Measurements from ENCODE around the gene ITGA7.

Gene ITGA7

GRCh38 chr12:55734595-55734994 lies 26.9 kb upstream of the ITGA7 start:
- DNase-seq = no peak

- no peak for DNase-seq
These were observed 26.2 kb upstream of the ITGA7 start for GRCh38 chr12:55733858-55734257.

GRCh38 chr12:55733021-55733555 lies 25.4 kb upstream of the ITGA7 start:
- no peak for DNase-seq

GRCh38 chr12:55732288-55732687 lies 24.6 kb upstream of the ITGA7 start:
- DNase-seq = no peak

GRCh38 chr12:55729819-55730818 lies 22.4 kb upstream of the ITGA7 start:
- no peak for DNase-seq

DNA sequence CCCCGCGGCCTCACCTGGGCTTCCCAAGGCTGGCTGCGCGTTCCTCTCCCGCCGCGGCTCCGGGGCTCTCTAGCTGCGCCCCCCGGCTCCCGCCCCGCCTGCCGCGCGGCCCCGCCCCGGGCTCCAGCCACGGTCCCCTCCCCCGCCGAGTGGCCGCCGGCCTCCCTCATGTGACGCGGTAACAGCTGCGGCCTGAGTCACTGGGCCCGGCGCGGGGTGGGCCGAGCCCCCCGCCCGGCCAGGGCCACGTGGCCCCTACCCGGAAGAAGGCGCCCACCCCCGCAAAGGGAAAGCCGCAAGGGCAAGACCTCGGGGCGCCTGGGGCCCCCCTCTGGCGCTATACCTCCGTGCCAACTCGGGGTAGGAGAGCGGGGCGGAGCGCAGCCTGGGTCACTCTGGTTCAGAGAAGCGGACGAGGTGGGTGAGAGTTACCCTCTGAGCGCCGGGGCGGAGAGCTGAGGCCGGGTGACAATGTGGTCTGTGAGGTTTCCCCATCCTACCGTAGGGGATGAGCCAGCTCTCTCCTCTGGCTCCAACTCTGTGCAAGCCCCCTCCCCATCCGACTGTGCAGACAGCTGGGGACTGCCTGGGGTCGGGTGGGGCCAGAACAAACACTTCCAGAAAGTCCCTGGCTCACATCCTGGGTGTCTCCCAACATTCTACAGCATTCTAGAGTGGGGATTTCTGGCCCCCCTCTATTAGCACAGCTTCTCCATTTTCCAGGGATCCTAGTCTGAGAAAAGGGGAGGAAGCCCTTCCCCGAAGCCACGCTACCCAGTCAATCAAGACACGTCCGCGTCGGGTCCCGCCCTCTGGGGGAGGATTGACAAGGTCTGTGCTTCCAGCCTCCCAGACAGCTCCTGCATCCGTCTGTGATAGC lies 21.5 kb upstream of the ITGA7 start, which contains the start of gene CD63:
TSS of gene CD63 (minus strand) at position 71 of the 880 bp plus-strand sequence. CDS start 668 bp downstream, outside the sequence.
- DNase-seq = peak; percentile 78 to 79

DNA sequence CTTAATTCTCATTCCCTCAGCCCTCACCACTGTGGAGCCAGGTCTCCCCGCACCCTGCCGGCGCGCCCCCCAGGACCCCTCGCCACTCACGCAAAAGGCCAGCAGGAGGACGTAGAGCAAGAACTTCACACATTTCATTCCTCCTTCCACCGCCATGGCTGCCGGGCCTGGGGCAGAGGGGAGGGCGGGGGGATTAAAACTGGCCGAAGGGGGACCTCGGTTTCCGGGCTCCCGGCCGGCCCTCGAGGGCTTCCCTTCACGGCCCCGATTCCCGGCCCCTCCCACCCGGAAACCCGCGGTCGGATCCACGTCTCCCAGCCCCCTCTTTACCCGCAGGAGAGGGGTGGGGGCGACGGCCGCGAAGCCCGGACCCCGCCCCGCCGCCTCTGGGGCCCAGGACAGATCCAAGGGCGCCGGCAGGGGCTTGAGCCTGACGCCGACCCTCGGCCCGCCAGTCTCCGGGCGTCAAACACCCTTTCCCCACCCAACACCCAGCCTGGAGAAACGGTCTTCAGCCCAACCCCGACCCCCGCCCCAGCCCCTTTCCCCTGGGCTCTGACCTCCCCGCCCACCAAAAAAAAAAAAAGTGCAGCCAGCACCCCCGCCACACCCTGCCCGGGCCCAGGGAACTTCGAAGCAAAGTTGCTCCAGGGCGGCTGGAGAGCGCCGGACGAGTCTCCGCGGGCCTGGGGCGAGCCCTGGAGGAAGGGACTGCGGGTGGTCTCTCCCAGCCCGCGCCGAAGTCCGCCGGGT lies 20.7 kb upstream of the ITGA7 start:
- DNase-seq = no peak

GRCh38 chr12:55727643-55728185 lies 20.0 kb upstream of the ITGA7 start:
- DNase-seq = no peak

- no peak for DNase-seq
These were observed 19.3 kb upstream of the ITGA7 start for GRCh38 chr12:55726971-55727370.

- no peak for DNase-seq
These were observed 17.9 kb upstream of the ITGA7 start for GRCh38 chr12:55725556-55725955.

DNA sequence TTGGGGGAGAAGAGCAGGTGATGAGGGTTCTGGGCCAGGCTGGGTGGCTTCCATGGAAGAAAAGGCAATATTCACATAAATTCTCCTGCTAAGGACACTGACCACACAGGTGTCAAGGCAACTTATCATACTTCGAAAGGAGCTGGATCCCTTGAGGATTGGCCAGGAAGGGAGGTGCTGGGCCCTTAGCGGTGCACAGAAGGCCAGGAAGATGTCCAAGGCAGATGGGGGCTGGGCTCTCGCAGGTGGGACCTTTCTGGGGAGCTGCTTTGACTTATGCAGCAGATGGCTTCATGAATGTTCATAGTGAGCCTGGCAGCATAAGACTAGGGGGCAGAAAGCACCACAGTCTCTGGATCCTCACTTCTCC lies 17.2 kb upstream of the ITGA7 start:
- DNase-seq = no peak

DNA sequence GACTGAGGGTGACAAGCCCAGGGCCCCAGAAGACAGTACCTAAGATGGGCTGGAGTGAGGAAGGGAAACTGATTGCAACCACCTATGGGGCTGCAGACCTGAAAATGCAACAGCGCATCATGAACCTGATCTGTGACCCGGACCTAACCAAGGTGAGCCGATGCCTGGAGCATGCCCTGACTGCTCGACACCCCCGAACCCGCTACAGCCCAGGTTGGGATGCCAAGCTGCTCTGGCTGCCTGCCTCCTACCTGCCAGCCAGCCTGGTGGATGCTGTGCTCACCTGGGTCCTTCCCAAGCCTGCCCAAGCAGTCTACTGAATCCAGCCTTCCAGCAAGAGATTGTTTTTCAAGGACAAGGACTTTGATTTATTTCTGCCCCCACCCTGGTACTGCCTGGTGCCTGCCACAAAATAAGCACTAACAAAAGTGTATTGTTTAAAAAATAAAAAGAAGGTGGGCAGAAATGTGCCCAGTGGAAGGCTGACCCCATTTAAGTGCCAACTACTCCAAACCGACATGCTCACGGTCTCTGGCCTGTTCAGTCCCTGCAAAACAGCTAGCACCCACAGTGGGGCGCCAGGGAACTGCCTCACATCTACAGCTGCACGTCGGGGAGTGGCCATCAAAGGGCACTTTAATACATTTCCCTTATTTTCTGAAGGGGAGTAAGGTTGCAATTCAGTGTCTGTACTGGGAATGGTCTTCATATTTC lies 16.7 kb upstream of the ITGA7 start:
- DNase-seq = peak in 1 of 2 experiments; percentile 23

DNA sequence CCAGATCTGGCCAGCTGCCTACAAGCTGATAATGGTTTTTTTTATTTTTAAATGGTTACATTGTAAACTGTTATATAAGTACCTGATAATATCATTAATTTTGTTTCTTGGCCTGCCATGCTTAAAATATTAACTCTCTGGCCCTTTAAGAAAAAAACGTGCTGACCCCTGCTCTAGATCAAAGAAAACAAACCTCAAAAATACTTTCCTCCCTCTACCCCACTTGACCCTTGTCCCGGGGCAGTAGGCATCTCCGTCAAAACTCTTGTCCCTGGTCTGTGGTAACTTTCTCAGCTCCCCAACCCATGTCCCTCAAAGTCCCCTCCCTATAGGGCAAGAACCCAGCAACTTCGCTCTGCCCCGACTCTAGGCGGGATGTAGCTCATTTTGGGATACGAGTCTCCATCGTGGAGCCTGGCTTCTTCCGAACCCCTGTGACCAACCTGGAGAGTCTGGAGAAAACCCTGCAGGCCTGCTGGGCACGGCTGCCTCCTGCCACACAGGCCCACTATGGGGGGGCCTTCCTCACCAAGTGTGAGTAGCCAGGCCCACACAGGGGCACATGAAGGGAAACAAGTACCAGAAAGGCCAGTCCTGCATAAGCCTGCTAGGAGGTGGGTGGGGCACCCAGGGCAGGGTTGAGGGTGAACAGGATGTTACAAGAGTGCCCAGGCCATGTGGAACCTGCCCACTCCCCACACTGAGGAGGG lies 16.0 kb upstream of the ITGA7 start:
- no peak for DNase-seq

GRCh38 chr12:55722948-55723347 lies 15.2 kb upstream of the ITGA7 start:
- DNase-seq = no peak

DNA sequence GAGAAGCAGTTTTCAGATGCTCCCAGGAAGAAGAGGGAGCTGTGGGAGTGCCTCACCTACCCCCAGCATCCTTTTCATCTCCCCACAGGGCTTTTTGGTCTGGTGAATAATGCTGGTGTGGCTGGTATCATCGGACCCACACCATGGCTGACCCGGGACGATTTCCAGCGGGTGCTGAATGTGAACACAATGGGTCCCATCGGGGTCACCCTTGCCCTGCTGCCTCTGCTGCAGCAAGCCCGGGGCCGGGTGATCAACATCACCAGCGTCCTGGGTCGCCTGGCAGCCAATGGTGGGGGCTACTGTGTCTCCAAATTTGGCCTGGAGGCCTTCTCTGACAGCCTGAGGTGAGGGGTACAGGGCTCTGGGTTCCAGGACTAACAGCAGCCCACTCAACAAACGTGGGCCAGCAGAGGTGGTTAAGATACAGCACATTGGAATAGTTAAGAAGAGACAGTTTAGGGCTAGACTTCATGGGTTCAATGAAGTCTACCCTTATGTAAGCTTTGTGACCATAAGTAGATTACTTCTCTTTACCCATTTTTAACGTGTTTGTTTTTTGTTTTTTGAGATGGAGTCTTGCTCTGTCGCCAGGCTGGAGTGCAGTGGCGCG lies 14.0 kb upstream of the ITGA7 start:
- no peak for DNase-seq

DNA sequence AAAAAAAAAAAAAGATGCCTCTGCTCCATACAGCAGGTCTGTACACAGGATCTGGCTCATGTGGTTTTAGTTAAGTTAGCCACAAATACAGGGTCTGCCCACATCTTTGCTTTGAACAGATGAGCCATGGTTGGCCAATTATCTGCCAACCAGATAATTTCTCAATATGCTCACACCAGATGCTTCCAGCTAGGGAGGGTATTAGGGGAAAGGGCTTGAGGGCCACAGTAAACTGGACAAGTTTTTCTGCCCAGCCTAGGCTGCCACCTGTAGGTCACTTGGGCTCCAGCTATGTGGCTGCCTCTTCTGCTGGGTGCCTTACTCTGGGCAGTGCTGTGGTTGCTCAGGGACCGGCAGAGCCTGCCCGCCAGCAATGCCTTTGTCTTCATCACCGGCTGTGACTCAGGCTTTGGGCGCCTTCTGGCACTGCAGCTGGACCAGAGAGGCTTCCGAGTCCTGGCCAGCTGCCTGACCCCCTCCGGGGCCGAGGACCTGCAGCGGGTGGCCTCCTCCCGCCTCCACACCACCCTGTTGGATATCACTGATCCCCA lies 13.3 kb upstream of the ITGA7 start:
- DNase-seq = no peak

DNA sequence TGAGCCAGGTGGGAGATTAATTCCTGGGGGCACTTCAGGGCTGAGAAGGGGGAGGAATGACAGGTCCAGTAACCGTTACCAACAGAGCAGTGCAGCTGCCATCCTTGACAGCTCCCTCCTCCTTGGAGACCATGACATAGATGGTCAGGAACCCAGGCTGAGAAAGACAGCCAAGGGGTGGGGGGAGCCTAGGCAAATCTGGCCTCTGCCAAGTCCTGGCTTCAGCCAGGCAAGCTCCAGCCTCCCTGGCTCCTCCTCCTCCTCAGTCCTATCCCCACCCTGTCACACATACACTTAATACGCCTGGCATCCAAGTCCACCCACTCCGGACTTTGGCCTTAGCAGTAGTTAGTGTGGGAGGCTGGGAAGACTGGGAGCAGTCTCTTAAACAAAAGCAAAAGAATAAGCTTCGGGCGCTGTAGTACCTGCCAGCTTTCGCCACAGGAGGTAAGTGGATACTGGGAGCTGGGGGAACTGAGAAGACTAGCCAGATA lies 12.4 kb upstream of the ITGA7 start, which contains the start of gene RDH5:
TSS of gene RDH5 (plus strand) at position 323 of the 494 bp plus-strand sequence. CDS start 792 bp downstream, outside the sequence.
- no peak for DNase-seq

- no peak for DNase-seq
These were observed 11.7 kb upstream of the ITGA7 start for GRCh38 chr12:55719371-55719770.

- DNase-seq = no peak
These were observed 11.0 kb upstream of the ITGA7 start for GRCh38 chr12:55718624-55719275.

Data from NCI-H187 (cell line).